Measurements from ENCODE around the gene ADAMTSL4.
"Not testable (repeated sequence)": the region's sequence is repeated elsewhere in the genome, so short reads cannot be mapped to it uniquely, and the experiment has no call there.

GRCh38 chr1:150598346-150598745 lies 49.1 kb downstream of the ADAMTSL4 start:
- TF ChIP-seq POLR2A (IDR thresholded peaks at IDR 0.05); CTCF (IDR thresholded peaks at IDR 0.05 in 8 of 11, conservative IDR thresholded peaks at IDR 0.05 in 3 of 11); POLR2AphosphoS5 (IDR thresholded peaks at IDR 0.05): not testable (repeated sequence)

Data from spleen (tissue), 7 donors.